Measurements from ENCODE around the gene ALPL.

DNA sequence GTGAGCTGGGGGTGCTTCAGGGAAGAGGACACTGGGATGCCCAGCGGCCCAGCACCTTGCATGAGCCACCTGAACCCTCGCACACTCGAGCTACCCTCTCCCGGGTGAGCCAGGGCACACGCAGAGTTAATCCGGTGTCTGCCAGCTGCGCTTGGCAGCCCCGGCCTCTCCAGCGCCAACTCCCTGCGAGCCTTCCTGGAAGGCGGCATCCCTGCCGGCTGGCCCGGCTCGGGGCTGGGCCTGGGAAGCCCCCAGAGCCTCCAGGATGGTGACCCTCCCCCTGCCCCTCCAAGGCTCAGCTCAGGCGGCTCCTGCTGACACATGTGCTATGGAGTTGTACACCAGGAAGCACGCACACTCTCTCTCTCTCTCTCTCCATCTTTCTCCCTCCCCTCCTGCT lies 111.3 kb downstream of the ALPL start:
- TF ChIP-seq POLR2A (IDR thresholded peaks at IDR 0.05): no peak
- no peak for TF ChIP-seq POLR2AphosphoS5 (IDR thresholded peaks at IDR 0.05; ENCODE audit: insufficient read depth in 1 of 2, low read depth in 1 of 2)
